ENCODE measurements around the gene CCL23.

CCL23 gene

GRCh38 chr17:35969558-35970380 is 48.0 kb downstream of the CCL23 start:
- DNase-seq (ENCODE audit: low read depth in 2 of 2): peak; percentile 44 to 57

GRCh38 chr17:35968520-35969054 is 49.2 kb downstream of the CCL23 start:
- no peak for DNase-seq (ENCODE audit: low read depth in 2 of 2)

- no peak for DNase-seq (ENCODE audit: low read depth in 2 of 2)
Observed at GRCh38 chr17:35965272-35965671, 52.5 kb downstream of the CCL23 start.

DNA sequence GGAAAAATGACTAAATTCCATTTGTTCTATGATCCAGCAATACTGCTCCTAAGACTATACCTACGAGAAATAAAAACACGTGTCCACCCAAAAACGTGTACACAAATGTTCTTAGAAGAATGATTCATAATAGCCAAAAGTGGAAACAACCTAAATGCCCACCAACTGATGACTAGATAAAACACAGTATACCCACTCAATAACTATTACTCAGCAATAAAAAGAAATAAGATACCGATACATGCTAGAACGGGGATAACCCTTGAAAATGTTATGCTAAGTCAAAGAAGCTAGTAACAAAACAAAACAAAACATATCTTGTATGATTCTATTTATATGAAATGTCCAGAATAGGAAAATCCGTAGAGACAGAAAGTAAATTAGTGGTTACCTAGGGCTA is 54.1 kb downstream of the CCL23 start:
- no peak for DNase-seq (ENCODE audit: low read depth in 2 of 2)
